Upper lobe of left lung (tissue), 4 donors: ENCODE results near the gene RAB30.

Source experiments
- EP300 ChIP-seq, 4 donors: sonication (generic); formaldehyde crosslinking; IDR thresholded peaks; one replicate each; pipeline ENCODE4 v1.5.1; 2017; ENCODE audit warnings: antibody characterized with exemption in 4 of 4, control low read depth in 2 of 4
- POLR2A ChIP-seq, 4 donors: fragments of 450-650 bp; IDR thresholded peaks; one replicate each; pipeline ENCODE4 v1.5.1; 2016 to 2017; ENCODE audit warnings: antibody characterized with exemption in 4 of 4, mild to moderate bottlenecking in 2 of 4
- POLR2AphosphoS5 ChIP-seq, 2 donors: sonication (generic); formaldehyde crosslinking; IDR thresholded peaks; one replicate each; pipeline ENCODE4 v1.5.1; 2017; ENCODE audit warnings: antibody characterized with exemption in 2 of 2
- TF ChIP-seq, protein P1 (sequence below), 6 experiments: fragments of 450-650 bp in 4 of 6; fragments of 200-600 bp in 2 of 6; sonication (generic) in 2 of 6; IDR thresholded peaks; one replicate each; pipeline ENCODE4 v1.5.1; 2016 to 2019; ENCODE audit warnings: antibody characterized with exemption in 6 of 6

GRCh38 chr11:82967381-82967780 is 104.3 kb downstream of the RAB30 start:
- TF ChIP-seq, protein P1, sequence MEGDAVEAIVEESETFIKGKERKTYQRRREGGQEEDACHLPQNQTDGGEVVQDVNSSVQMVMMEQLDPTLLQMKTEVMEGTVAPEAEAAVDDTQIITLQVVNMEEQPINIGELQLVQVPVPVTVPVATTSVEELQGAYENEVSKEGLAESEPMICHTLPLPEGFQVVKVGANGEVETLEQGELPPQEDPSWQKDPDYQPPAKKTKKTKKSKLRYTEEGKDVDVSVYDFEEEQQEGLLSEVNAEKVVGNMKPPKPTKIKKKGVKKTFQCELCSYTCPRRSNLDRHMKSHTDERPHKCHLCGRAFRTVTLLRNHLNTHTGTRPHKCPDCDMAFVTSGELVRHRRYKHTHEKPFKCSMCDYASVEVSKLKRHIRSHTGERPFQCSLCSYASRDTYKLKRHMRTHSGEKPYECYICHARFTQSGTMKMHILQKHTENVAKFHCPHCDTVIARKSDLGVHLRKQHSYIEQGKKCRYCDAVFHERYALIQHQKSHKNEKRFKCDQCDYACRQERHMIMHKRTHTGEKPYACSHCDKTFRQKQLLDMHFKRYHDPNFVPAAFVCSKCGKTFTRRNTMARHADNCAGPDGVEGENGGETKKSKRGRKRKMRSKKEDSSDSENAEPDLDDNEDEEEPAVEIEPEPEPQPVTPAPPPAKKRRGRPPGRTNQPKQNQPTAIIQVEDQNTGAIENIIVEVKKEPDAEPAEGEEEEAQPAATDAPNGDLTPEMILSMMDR (IDR thresholded peaks at IDR 0.05), result no peak
- no peak for TF ChIP-seq POLR2A (IDR thresholded peaks at IDR 0.05)
- no peak for TF ChIP-seq EP300 (IDR thresholded peaks at IDR 0.05)
- no peak for TF ChIP-seq POLR2AphosphoS5 (IDR thresholded peaks at IDR 0.05)
